ENCODE results near the gene NFIA.

NFIA gene

DNA sequence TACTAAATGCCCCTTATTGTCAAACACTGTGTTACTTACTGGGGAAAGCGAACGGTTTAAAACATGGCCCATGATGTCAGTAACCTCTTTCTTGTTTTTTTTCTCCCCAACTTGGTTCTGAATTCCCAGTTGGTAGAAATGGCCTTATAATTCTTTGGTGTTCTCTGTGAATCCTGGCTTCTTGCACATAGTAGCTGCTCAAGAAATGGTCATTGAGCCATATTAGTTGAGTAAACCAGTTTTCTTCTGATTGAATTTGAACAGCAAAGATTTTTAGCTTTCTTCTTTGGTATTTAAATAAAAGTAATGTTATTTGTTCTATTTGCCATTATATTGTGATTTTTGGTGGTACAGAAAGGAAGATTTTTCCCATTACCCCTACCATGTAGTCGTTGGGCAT lies 87.3 kb downstream of the NFIA start:
- DNase-seq (ENCODE audit: low read depth) = no peak
- TF ChIP-seq CTCF (conservative IDR thresholded peaks at IDR 0.05; ENCODE audit: low read length) = no peak

DNA sequence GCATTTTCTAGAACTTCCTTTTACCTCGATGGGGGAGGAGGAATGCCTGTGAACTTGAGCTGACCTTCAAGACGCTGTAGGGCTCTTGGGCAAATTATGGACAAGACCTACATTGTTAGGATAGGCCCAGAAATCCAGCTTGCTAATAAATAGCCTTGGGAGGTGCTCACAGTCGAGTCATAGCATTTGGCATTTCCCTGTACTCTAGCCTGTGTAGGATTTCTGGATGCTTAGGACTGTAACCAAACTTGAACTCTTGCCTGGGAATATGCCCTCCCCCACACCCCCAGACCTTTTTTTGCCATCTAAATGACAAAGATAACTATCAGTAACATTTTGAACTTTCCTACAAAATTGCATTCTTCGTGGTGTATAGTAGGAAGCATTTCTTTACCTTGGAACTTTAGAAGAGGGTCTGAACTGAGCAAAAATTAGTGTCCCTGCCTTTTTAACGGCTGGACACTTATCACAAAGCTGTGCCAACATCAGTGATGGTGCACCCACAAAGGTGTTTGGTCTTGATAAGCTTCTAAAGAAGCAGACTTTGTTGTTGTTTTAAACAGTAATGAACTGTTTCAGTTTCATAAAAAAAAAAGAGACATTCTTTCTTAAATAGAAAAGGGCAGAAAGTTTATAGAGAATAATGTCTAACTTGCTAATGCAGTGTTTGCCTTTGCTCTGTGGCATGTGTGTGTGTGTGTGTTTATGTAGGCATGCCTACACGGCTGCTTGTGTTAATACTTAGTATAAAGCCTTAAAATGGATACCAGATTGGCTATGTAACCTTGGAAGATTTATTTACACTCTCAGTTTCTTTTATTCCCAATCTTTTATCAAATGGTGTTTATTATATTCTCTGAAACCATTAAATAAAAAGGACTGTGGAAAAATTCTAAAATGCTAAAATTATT lies 88.2 kb downstream of the NFIA start:
- peak; percentile 54 for DNase-seq (ENCODE audit: low read depth)
- no peak for TF ChIP-seq CTCF (conservative IDR thresholded peaks at IDR 0.05; ENCODE audit: low read length)
- no peak overlapping the region for H3K4me3 ChIP-seq (ENCODE audit: low read length)

More for the DNA sequence above, 87.3 kb downstream of the NFIA start:
- no peak overlapping the region for H3K4me3 ChIP-seq (ENCODE audit: low read length)

DNA sequence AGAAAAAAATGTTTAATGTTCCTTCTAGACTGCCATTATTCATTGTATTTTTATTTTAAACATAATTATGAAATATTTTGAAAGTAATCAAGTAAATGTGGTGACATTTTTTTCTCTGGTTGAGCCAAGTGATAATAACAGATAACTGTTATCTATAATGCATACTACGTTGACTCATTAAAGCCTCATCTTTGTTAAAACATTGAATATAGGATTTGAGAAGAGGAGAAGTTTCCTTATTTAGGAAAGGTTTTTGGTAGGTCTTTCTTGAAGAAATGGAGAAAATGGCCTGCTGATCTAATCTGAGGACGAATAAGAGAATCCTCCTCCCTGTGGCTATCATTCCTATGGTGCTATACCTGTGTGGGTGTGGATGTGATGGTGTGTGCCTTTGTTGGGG lies 89.0 kb downstream of the NFIA start:
- no peak for TF ChIP-seq CTCF (conservative IDR thresholded peaks at IDR 0.05; ENCODE audit: low read length)
- H3K4me3 ChIP-seq (ENCODE audit: low read length) = no peak overlapping the region

DNA sequence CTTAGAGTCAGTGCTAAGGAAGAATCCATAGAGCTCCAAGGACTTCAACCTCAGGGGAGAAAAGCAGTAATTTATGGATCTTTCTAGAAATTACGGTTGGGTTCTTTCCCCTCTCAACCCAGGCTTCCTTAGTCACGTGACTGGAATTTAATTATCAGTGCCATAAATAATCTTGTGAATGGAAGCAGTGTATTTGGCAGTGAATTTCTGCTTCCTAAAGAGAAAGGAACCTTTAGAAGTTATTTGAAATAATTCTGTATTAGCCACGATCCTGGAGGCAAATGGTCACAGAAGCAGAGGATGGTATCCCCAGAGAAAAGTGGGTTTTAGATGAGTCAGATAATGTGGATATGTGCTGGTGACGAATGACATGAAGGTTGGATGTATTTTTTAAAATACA lies 89.6 kb downstream of the NFIA start:
- no peak overlapping the region for H3K4me3 ChIP-seq (ENCODE audit: low read length)
- TF ChIP-seq CTCF (conservative IDR thresholded peaks at IDR 0.05; ENCODE audit: low read length) = no peak
- DNase-seq (ENCODE audit: low read depth) = peak; percentile 12

More for the DNA sequence above, 89.0 kb downstream of the NFIA start:
- DNase-seq (ENCODE audit: low read depth) = no peak

- H3K4me3 ChIP-seq (ENCODE audit: low read length) = no peak overlapping the region
- no peak for DNase-seq (ENCODE audit: low read depth)
- TF ChIP-seq CTCF (conservative IDR thresholded peaks at IDR 0.05; ENCODE audit: low read length) = no peak
These were observed 90.8 kb downstream of the NFIA start for GRCh38 chr1:61173118-61173517.

GRCh38 chr1:61174060-61174795 lies 91.9 kb downstream of the NFIA start:
- H3K4me3 ChIP-seq (ENCODE audit: low read length) = no peak overlapping the region
- DNase-seq (ENCODE audit: low read depth) = no peak
- no peak for TF ChIP-seq CTCF (conservative IDR thresholded peaks at IDR 0.05; ENCODE audit: low read length)

Data from AG10803 (cell line).